Measurements from ENCODE around the gene TPST1.

The TPST1 gene

GRCh38 chr7:66185680-66186187 lies 19.4 kb upstream of the TPST1 start:
- H3K27ac ChIP-seq, result no peak overlapping the region
- no peaks in the 10 kb centered on the region for H3K27me3 ChIP-seq
- H3K4me3 ChIP-seq (ENCODE audit: low read depth in 1 of 2, low read length in 1 of 2), result no peak overlapping the region
- H3K9me3 ChIP-seq, result no peaks in the 10 kb centered on the region
- TF ChIP-seq CTCF (IDR thresholded peaks at IDR 0.05), result no peak
- no peaks in the 10 kb centered on the region for H3K36me3 ChIP-seq
- peaks cover 9 to 10% of the 10 kb centered on the region in 2 experiments for H3K4me1 ChIP-seq (ENCODE audit: control insufficient read depth in 1 of 2, insufficient read depth in 1 of 2, low read depth in 1 of 2, low read length in 1 of 2)

GRCh38 chr7:66186991-66187390 lies 18.1 kb upstream of the TPST1 start:
- Histone ChIP-seq H3K27ac (no peak overlapping the region), H3K36me3 (no peaks in the 10 kb centered on the region), H3K4me1 (ENCODE audit: control insufficient read depth in 1 of 2, insufficient read depth in 1 of 2, low read depth in 1 of 2, low read length in 1 of 2) (peaks cover 9 to 10% of the 10 kb centered on the region in 2 experiments), H3K27me3 (no peaks in the 10 kb centered on the region), H3K9me3 (no peaks in the 10 kb centered on the region), H3K4me3 (ENCODE audit: low read depth in 1 of 2, low read length in 1 of 2) (no peak overlapping the region)
- TF ChIP-seq CTCF (IDR thresholded peaks at IDR 0.05), result no peak

- Histone ChIP-seq H3K4me1 (ENCODE audit: control insufficient read depth in 1 of 2, insufficient read depth in 1 of 2, low read depth in 1 of 2, low read length in 1 of 2) (peaks cover 7% of the 10 kb centered on the region in 2 experiments), H3K4me3 (ENCODE audit: low read depth in 1 of 2, low read length in 1 of 2) (no peak overlapping the region), H3K27me3 (no peaks in the 10 kb centered on the region), H3K36me3 (no peaks in the 10 kb centered on the region), H3K27ac (no peak overlapping the region), H3K9me3 (no peaks in the 10 kb centered on the region)
- TF ChIP-seq CTCF (IDR thresholded peaks at IDR 0.05), result no peak
These were observed 17.2 kb upstream of the TPST1 start for GRCh38 chr7:66187905-66188304.

- H3K4me3 ChIP-seq (ENCODE audit: low read depth in 1 of 2, low read length in 1 of 2), result no peak overlapping the region
- H3K4me1 ChIP-seq (ENCODE audit: control insufficient read depth in 1 of 2, insufficient read depth in 1 of 2, low read depth in 1 of 2, low read length in 1 of 2), result no peaks in the 10 kb centered on the region
- no peaks in the 10 kb centered on the region for H3K9me3 ChIP-seq
- no peak overlapping the region for H3K27ac ChIP-seq
- H3K36me3 ChIP-seq, result no peaks in the 10 kb centered on the region
- no peaks in the 10 kb centered on the region for H3K27me3 ChIP-seq
- no peak for TF ChIP-seq CTCF (IDR thresholded peaks at IDR 0.05)
These were observed 16.5 kb upstream of the TPST1 start for GRCh38 chr7:66188645-66189044.

GRCh38 chr7:66189695-66190503 lies 15.2 kb upstream of the TPST1 start:
- no peaks in the 10 kb centered on the region for H3K4me1 ChIP-seq (ENCODE audit: control insufficient read depth in 1 of 2, insufficient read depth in 1 of 2, low read depth in 1 of 2, low read length in 1 of 2)
- TF ChIP-seq CTCF (IDR thresholded peaks at IDR 0.05), result no peak
- H3K27ac ChIP-seq, result no peak overlapping the region
- no peaks in the 10 kb centered on the region for H3K9me3 ChIP-seq
- H3K4me3 ChIP-seq (ENCODE audit: low read depth in 1 of 2, low read length in 1 of 2), result no peak overlapping the region
- no peaks in the 10 kb centered on the region for H3K36me3 ChIP-seq
- no peaks in the 10 kb centered on the region for H3K27me3 ChIP-seq
